Measurements from ENCODE around the gene ARMS2. TPM values are rescaled to one million over a fixed set of nuclear protein-coding genes. Genes with fewer than 3 reads are reported as not detected.

ARMS2 gene
- total and polyA plus RNA-seq, 2 experiments from 2014 or later = not detected

DNA sequence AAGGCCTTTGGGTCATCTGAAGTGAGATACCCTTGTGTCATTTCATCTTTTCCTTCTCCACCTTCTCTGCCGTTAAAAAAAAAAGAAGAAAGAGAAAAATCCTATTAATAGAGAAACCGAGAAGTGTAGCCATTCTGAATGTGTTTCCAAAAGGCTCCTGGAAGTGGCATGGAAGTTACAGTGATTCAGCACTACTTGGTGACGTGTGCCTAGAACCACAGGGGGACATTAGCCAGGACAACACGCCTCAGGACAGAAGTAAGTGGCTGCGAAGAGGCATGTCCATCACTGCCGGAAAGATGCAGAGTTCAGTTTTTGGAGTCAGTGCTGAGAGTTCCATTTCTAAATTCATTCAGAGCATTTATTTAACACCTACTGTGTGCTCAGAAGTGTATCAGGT, 13.2 kb downstream of the ARMS2 start:
- Histone ChIP-seq H3K4me2 (no peak overlapping the region), H2AFZ (no peak overlapping the region), H3K4me1 (ENCODE audit: insufficient read depth) (no peaks in the 10 kb centered on the region), H4K20me1 (ENCODE audit: insufficient read depth, poor library complexity, severe bottlenecking) (no peaks in the 10 kb centered on the region), H3K9me3 (ENCODE audit: low read depth) (no peaks in the 10 kb centered on the region), H3K9me2 (replicated peaks; ENCODE audit: insufficient read depth) (no peaks in the 10 kb centered on the region), H3K27me3 (peaks cover 26% of the 10 kb centered on the region), H3K27ac (no peak overlapping the region), H3K36me3 (replicated peaks; ENCODE audit: insufficient read depth, low read depth) (no peaks in the 10 kb centered on the region), H3K4me3 (no peak overlapping the region), H3K79me2 (no peaks in the 10 kb centered on the region)
- TF ChIP-seq EZH2 (IDR thresholded peaks at IDR 0.05; ENCODE audit: borderline replicate concordance) (no peak), EZH2phosphoT487 (IDR thresholded peaks at IDR 0.05; ENCODE audit: low read depth, severe bottlenecking, unreplicated experiment) (no peak)
- TF ChIP-seq, protein P1, sequence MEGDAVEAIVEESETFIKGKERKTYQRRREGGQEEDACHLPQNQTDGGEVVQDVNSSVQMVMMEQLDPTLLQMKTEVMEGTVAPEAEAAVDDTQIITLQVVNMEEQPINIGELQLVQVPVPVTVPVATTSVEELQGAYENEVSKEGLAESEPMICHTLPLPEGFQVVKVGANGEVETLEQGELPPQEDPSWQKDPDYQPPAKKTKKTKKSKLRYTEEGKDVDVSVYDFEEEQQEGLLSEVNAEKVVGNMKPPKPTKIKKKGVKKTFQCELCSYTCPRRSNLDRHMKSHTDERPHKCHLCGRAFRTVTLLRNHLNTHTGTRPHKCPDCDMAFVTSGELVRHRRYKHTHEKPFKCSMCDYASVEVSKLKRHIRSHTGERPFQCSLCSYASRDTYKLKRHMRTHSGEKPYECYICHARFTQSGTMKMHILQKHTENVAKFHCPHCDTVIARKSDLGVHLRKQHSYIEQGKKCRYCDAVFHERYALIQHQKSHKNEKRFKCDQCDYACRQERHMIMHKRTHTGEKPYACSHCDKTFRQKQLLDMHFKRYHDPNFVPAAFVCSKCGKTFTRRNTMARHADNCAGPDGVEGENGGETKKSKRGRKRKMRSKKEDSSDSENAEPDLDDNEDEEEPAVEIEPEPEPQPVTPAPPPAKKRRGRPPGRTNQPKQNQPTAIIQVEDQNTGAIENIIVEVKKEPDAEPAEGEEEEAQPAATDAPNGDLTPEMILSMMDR (IDR thresholded peaks at IDR 0.05; ENCODE audit: poor library complexity) = no peak
- WGBS (ENCODE audit: low lambda C conversion rate, missing lambda C conversion rate) = 97% methylated on average over 6 of the region's 6 CpGs
- DNase-seq (ENCODE audit: low spot score) = no peak

DNA sequence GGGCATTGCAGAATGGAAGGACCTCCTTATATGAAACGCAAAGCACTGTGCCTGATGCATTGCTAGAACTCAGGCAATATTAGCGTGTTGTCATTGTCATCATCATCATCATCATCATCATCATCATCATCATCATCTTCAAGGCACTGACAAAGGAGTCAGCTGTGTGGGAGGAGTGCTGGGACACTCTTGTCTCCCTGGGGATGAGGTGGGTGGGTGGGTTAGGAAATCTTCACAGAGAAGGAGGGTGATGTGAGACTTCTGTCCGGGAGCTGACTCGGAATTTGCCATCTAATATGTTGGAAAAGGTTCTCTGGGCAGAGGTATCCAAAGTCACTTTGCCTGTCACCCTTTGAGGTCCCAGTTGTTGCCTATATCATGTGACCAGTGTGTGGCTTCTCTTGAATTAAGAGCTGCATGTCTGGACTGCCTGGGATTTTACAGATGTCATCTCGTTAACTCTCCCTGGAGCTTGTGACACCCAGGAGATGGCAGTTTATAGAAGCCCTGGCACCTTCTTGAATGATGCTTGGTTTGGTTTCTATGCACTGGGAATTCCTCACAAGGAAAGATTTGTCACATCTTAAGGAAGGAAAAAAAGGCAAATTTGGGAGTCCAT, 14.0 kb downstream of the ARMS2 start:
- no peak for DNase-seq (ENCODE audit: low spot score)
- Histone ChIP-seq H3K79me2 (no peaks in the 10 kb centered on the region), H3K4me2 (no peak overlapping the region), H4K20me1 (ENCODE audit: insufficient read depth, poor library complexity, severe bottlenecking) (no peaks in the 10 kb centered on the region), H3K27ac (peak overlapping the region; percentile 37), H3K9me3 (ENCODE audit: low read depth) (no peaks in the 10 kb centered on the region), H2AFZ (no peak overlapping the region), H3K36me3 (replicated peaks; ENCODE audit: insufficient read depth, low read depth) (no peaks in the 10 kb centered on the region), H3K4me3 (no peak overlapping the region), H3K27me3 (peaks cover 20% of the 10 kb centered on the region), H3K9me2 (replicated peaks; ENCODE audit: insufficient read depth) (no peaks in the 10 kb centered on the region), H3K4me1 (ENCODE audit: insufficient read depth) (no peaks in the 10 kb centered on the region)
- WGBS (ENCODE audit: low lambda C conversion rate, missing lambda C conversion rate) = 95% methylated on average over 4 of the region's 5 CpGs
- TF ChIP-seq, protein P1 (IDR thresholded peaks at IDR 0.05; ENCODE audit: poor library complexity) = no peak
- TF ChIP-seq EZH2 (IDR thresholded peaks at IDR 0.05; ENCODE audit: borderline replicate concordance) (no peak), EZH2phosphoT487 (IDR thresholded peaks at IDR 0.05; ENCODE audit: low read depth, severe bottlenecking, unreplicated experiment) (no peak)

DNA sequence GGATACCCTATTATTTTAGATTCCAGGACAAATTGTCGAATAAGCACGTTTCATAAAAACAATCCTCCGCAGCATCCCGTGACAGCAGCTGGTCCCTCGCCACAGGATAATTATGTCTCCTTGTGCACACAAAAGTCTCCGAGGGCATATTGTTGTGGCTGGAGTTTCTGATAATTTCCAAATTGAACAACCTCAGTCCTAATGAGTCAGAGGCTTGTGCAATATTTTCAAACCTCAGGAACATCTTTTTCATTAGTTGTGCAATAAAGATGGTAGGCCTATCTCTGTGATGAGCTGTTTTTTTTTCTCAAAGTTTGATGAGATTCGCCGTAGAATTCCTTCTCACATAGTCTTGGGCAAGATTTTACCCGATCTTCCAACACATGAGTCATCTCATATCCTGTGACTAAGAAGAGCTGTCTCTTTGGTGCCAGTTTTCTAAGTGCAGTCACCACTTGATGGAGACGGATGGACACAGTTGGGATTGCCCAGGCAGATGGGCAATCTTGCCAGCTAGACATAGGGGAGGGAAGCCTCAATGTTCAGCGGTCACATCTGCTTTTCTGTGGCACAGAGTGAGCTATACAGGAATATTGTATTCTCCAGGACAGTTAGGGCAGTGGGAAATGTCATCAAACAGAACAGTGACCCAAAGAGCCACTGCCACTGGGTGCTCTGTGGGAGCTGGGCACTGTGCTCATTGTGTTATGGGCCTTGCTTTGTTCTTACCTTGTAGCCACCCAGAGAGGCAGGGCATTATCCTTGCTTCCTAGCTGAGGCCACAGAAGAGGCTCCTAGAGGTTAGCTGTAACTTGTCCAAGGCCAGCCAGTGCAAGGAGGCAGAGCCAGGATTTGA, 14.7 kb downstream of the ARMS2 start:
- Histone ChIP-seq H3K9me3 (ENCODE audit: low read depth) (no peaks in the 10 kb centered on the region), H3K79me2 (no peaks in the 10 kb centered on the region), H3K4me3 (no peak overlapping the region), H3K4me2 (no peak overlapping the region), H3K36me3 (replicated peaks; ENCODE audit: insufficient read depth, low read depth) (no peaks in the 10 kb centered on the region), H3K9me2 (replicated peaks; ENCODE audit: insufficient read depth) (no peaks in the 10 kb centered on the region), H3K27me3 (peaks cover 13% of the 10 kb centered on the region), H3K4me1 (ENCODE audit: insufficient read depth) (peaks cover 2% of the 10 kb centered on the region), H4K20me1 (ENCODE audit: insufficient read depth, poor library complexity, severe bottlenecking) (no peaks in the 10 kb centered on the region), H3K27ac (peak overlapping the region; percentile 64), H2AFZ (no peak overlapping the region)
- TF ChIP-seq EZH2 (IDR thresholded peaks at IDR 0.05; ENCODE audit: borderline replicate concordance) (no peak), EZH2phosphoT487 (IDR thresholded peaks at IDR 0.05; ENCODE audit: low read depth, severe bottlenecking, unreplicated experiment) (no peak)
- TF ChIP-seq, protein P1 (IDR thresholded peaks at IDR 0.05; ENCODE audit: poor library complexity) = no peak
- 75% methylated on average over 11 of the region's 11 CpGs for WGBS (ENCODE audit: low lambda C conversion rate, missing lambda C conversion rate)
- DNase-seq (ENCODE audit: low spot score) = peak; percentile 58

All from hepatocyte (in vitro differentiated cells).